AG04450 (cell line): Measurements from ENCODE around the gene CDC14B. TPM values are rescaled to one million over a fixed set of nuclear protein-coding genes. Genes with fewer than 3 reads are reported as not detected.

Source experiments
- CTCF ChIA-PET: fragments of 300-600, 350-600 bp; formaldehyde crosslinking; extraction: SDS; loops from one replicate; lab custom pipeline; 2022; ENCODE audit warnings: antibody characterized with exemption, inconsistent platforms; lab: Charles Lee
- POLR2A ChIA-PET: fragments of 350-600 bp; formaldehyde crosslinking; extraction: SDS; loops from one replicate; lab custom pipeline; 2021; ENCODE audit warnings: antibody characterized with exemption, inconsistent platforms; lab: Yijun Ruan, JAX
- DNase-seq: peaks from one replicate; pipeline ENCODE4 v3.0.0-alpha.2; 2011; ENCODE audit warnings: low read depth, low spot score
- H3K27ac ChIP-seq: one replicate; pipeline ENCODE4 v1.5.1; 2012; ENCODE audit warnings: low read depth, low read length, control low read depth
- H3K27me3 ChIP-seq: one replicate; pipeline ENCODE4 v1.6.0; 2012; ENCODE audit warnings: low read length; ENCODE audit not compliant: control insufficient read depth, insufficient read depth
- H3K4me3 ChIP-seq: 2 replicates; pipeline ENCODE4 v1.5.1; 2011; ENCODE audit warnings: mild to moderate bottlenecking, low read depth, low read length, control low read depth
- H3K9me3 ChIP-seq: 2 replicates; pipeline ENCODE4 v1.5.1; 2012; ENCODE audit warnings: low read length; ENCODE audit not compliant: control insufficient read depth, insufficient read depth
- CTCF ChIP-seq: IDR thresholded peaks from 2 replicates; pipeline ENCODE4 v1.5.1; 2011; ENCODE audit warnings: low read depth, low read length, control low read depth, inconsistent platforms
- polyA plus RNA-seq: library from polyadenylated mRNA; depleted of rRNA; stranded (reverse); fragments of >200 nt; gene quantifications from 2 replicates; pipeline ENCODE4 v1.2.3, GENCODE V29; 2011

CDC14B gene
- polyA plus RNA-seq, 1 experiment, result 19.1 TPM

DNA sequence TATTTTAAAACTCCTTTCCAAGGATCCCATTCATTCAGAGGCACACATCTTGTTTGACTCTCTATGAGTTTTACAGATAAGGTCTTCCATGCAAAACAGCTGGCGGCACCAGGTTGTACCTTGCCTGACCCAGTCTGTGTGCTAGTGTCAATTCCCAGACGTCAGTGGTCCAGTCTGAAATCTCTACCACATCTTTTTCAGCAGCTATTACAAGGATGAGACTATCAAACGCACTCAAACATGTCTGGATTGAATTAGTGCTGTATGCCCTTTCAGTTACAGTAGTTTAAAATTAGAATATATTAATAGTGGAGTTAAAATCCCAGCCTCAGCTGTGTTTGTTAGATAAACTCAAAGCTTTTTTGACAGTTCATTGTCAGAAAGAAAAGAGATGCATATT is 11.7 kb downstream of the CDC14B start:
- Histone ChIP-seq H3K9me3 (no peaks in the 10 kb centered on the region), H3K4me3 (no peak overlapping the region), H3K27ac (no peak overlapping the region), H3K27me3 (no peaks in the 10 kb centered on the region)
- ChIA-PET CTCF (no interaction called here), POLR2A (no interaction called here)
- TF ChIP-seq CTCF, result no peak
- no peak for DNase-seq

DNA sequence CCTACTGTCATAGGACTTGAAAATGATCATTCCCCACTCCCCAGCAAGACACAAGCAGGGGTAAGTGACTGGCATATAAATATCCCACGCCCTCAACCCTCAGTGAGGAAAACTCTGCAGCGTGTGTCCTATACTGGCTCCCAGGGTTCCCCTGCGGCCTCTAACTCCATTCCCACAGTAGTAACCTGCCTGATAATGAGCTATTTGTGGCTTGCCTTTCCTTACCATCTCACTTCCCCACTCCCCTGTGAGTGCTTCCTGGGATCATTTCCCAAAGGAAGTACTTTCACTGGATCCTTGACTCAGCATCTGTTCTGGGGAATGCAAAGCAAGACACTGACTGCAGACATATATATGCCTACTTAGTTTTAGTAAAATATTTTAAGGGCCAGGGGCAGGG is 14.3 kb downstream of the CDC14B start:
- Histone ChIP-seq H3K4me3 (no peak overlapping the region), H3K27me3 (no peaks in the 10 kb centered on the region), H3K9me3 (no peaks in the 10 kb centered on the region), H3K27ac (no peak overlapping the region)
- POLR2A ChIA-PET, result no interaction called here
- no peak for TF ChIP-seq CTCF
- CTCF ChIA-PET, result no interaction called here
- no peak for DNase-seq

GRCh38 chr9:96604004-96604319 is 15.7 kb downstream of the CDC14B start:
- no peak for TF ChIP-seq CTCF
- Histone ChIP-seq H3K27ac (no peak overlapping the region), H3K27me3 (no peaks in the 10 kb centered on the region), H3K9me3 (no peaks in the 10 kb centered on the region), H3K4me3 (no peak overlapping the region)
- CTCF ChIA-PET, result interaction anchor here (0.9 kb wide), 1 partner anchor 10 kb away, joined by 3 read pairs; no protein-coding TSS in a partner anchor
- DNase-seq, result no peak
- POLR2A ChIA-PET, result no interaction called here

- H3K27me3 ChIP-seq, result no peaks in the 10 kb centered on the region
- no peak overlapping the region for H3K4me3 ChIP-seq
- ChIA-PET POLR2A (no interaction called here), CTCF (interaction anchor here (0.9 kb wide), 1 partner anchor 11 kb away, joined by 3 read pairs; no protein-coding TSS in a partner anchor)
- H3K9me3 ChIP-seq, result no peaks in the 10 kb centered on the region
- no peak for TF ChIP-seq CTCF
- no peak for DNase-seq
- no peak overlapping the region for H3K27ac ChIP-seq
Measured at GRCh38 chr9:96603305-96604003, 16.2 kb downstream of the CDC14B start.

- no peak overlapping the region for H3K4me3 ChIP-seq
- TF ChIP-seq CTCF, result no peak
- CTCF ChIA-PET, result no interaction called here
- H3K9me3 ChIP-seq, result no peaks in the 10 kb centered on the region
- H3K27ac ChIP-seq, result no peak overlapping the region
- POLR2A ChIA-PET, result no interaction called here
- no peak for DNase-seq
- H3K27me3 ChIP-seq, result no peaks in the 10 kb centered on the region
Measured at GRCh38 chr9:96599298-96599697, 20.3 kb downstream of the CDC14B start.
